HepG2 (cell line): ENCODE data around the gene PHF21B. TPM values are rescaled to one million over a fixed set of nuclear protein-coding genes. Genes with fewer than 3 reads are reported as not detected.

Experiments
- ATAC-seq: fragments of 200-7000 bp; cut with Tn5 transposase; 3 replicates; pipeline ENCODE4 v1.9.1; 2020; ENCODE audit warnings: mild to moderate bottlenecking, moderate library complexity
- BruUV-seq: library from RNA; stranded (reverse); fragments of 400-500 nt; replicated peaks from 2 replicates; lab custom pipeline; 2021; lab: Mats Ljungman, UMichigan
- CTCF ChIA-PET: fragments of 300-600 bp; formaldehyde crosslinking; extraction: SDS; loops from one replicate; lab custom pipeline; 2021; ENCODE audit warnings: low total read pairs, inconsistent platforms, low intra/inter-chr PET ratio; lab: Yijun Ruan, JAX
- POLR2A ChIA-PET: fragments of 350-600 bp; sonication (Branson Sonifier 250); formaldehyde crosslinking; loops from one replicate; lab custom pipeline; 2020; ENCODE audit warnings: antibody characterized with exemption, inconsistent platforms; lab: Yijun Ruan, JAX
- DNase-seq: peaks from one replicate; pipeline ENCODE4 v3.0.0-alpha.2; 2015; ENCODE audit warnings: low spot score
- FAIRE-seq: peaks from 3 replicates; lab custom pipeline; 2011; peaks lifted over from hg19 to GRCh38; lab: Jason Lieb, UNC
- H2AFZ ChIP-seq: one replicate; pipeline ENCODE4 v1.6.1; 2011; ENCODE audit warnings: low read length, inconsistent platforms
- H3K27ac ChIP-seq: fragments of 300-600 bp; 3 replicates; pipeline ENCODE4 v1.8.0; 2011; ENCODE audit warnings: mixed run types, mild to moderate bottlenecking, mixed read lengths, low read length, inconsistent platforms; ENCODE audit not compliant: insufficient read depth; ENCODE audit errors: extremely low read length
- H3K27me3 ChIP-seq, 2 experiments: fragments of 200-600 bp in 1 of 2; 2 replicates in 1 of 2; 3 replicates in 1 of 2; pipeline versions ENCODE4 v1.6.0 to v1.8.0; 2011; ENCODE audit warnings: low read length in 2 of 2, mild to moderate bottlenecking in 2 of 2, moderate library complexity in 2 of 2, inconsistent platforms in 1 of 2; ENCODE audit not compliant: insufficient read depth in 2 of 2, control insufficient read depth in 1 of 2
- H3K36me3 ChIP-seq, 2 experiments: fragments of 200-600 bp in 1 of 2; replicated peaks in 1 of 2; 2 replicates in 1 of 2; 3 replicates in 1 of 2; pipeline versions ENCODE4 v1.5.1 to v1.8.0; 2011; ENCODE audit warnings: low read length in 2 of 2, inconsistent platforms in 1 of 2; ENCODE audit not compliant: insufficient read depth in 2 of 2, control insufficient read depth in 1 of 2
- H3K4me1 ChIP-seq: 2 replicates; pipeline ENCODE4 v1.5.1; 2012; ENCODE audit warnings: low read length, inconsistent platforms; ENCODE audit not compliant: insufficient read depth
- H3K4me2 ChIP-seq: 2 replicates; pipeline ENCODE4 v1.6.0; 2011; ENCODE audit warnings: low read depth, low read length, inconsistent platforms
- H3K4me3 ChIP-seq, 3 experiments: fragments of 200-600 bp in 1 of 3; sonication (generic), shearing (Covaris generic) in 1 of 3; replicated peaks in 1 of 3; 2 replicates each; pipeline ENCODE4 v1.5.1; 2011 to 2016; ENCODE audit warnings: low read length in 3 of 3, inconsistent platforms in 2 of 3, low read depth in 2 of 3, mild to moderate bottlenecking in 2 of 3, control low read depth in 1 of 3, mixed read lengths in 1 of 3; ENCODE audit not compliant: insufficient read depth in 1 of 3
- H3K79me2 ChIP-seq: one replicate; pipeline ENCODE4 v1.6.1; 2011; ENCODE audit warnings: low read length, inconsistent platforms; ENCODE audit not compliant: insufficient read depth
- H3K9ac ChIP-seq: 2 replicates; pipeline ENCODE4 v1.6.0; 2011; ENCODE audit warnings: mild to moderate bottlenecking, low read depth, low read length, inconsistent platforms; ENCODE audit not compliant: insufficient read depth
- H3K9me3 ChIP-seq: 2 replicates; pipeline ENCODE4 v1.5.1; 2012; ENCODE audit warnings: mild to moderate bottlenecking, low read length
- H4K20me1 ChIP-seq: 2 replicates; pipeline ENCODE4 v1.6.0; 2011; ENCODE audit warnings: inconsistent platforms, mild to moderate bottlenecking, low read length, moderate library complexity; ENCODE audit not compliant: insufficient read depth
- GLI4 ChIP-seq: sonication (generic); formaldehyde crosslinking; IDR thresholded peaks from 2 replicates; pipeline ENCODE4 v1.5.1; 2020; ENCODE audit warnings: missing genetic modification reagents, mild to moderate bottlenecking, moderate library complexity, borderline replicate concordance
- HOXA9 ChIP-seq: sonication (generic); formaldehyde crosslinking; IDR thresholded peaks from 2 replicates; pipeline ENCODE4 v1.8.1; 2022; ENCODE audit warnings: missing genetic modification reagents, mild to moderate bottlenecking, moderate library complexity, borderline replicate concordance
- KMT2A ChIP-seq: sonication (generic); formaldehyde crosslinking; IDR thresholded peaks from 2 replicates; pipeline ENCODE4 v1.4.0; 2020; ENCODE audit warnings: missing genetic modification reagents
- ZNF768 ChIP-seq: sonication (generic); formaldehyde crosslinking; IDR thresholded peaks from 2 replicates; pipeline ENCODE4 v1.4.0; 2020; ENCODE audit warnings: missing genetic modification reagents
- ZNF839 ChIP-seq: sonication (generic); formaldehyde crosslinking; IDR thresholded peaks from 2 replicates; pipeline ENCODE4 v1.4.0; 2020; ENCODE audit warnings: missing genetic modification reagents, mild to moderate bottlenecking, borderline replicate concordance
- WGBS: methylation state at CpG from one replicate; pipeline ENCODE4 v1.1.6; 2017; ENCODE audit warnings: low lambda C conversion rate; 5-methylcytosine and 5-hydroxymethylcytosine counted together
- in situ Hi-C: cut with HindIII; loops from 2 replicates; pipeline ENCODE4 v1.10.0; 2017; ENCODE audit warnings: low pct_unique_long_range_greater_than_20kb; ENCODE audit not compliant: extremely low pct_ligation_motif_present
- intact Hi-C: fragments of 100-400 bp; cut with micrococcal nuclease; formaldehyde crosslinking; loops from one replicate; pipeline ENCODE4 v1.10.0; 2022; ENCODE audit not compliant: unreplicated experiment
- polyA plus RNA-seq, 8 experiments: library from polyadenylated mRNA; depleted of rRNA in 3 of 8; stranded (reverse) in 7 of 8; unstranded in 1 of 8; fragments of >200 nt; fragmentation: Illumina TruSeq in 4 of 8; extraction: Trizol in 4 of 8; gene quantifications; 2 replicates each; pipeline versions ENCODE4 v1.2.1 to v1.2.3, GENCODE V29; 2011 to 2016; ENCODE audit warnings: low read depth in 4 of 8, missing spikeins in 1 of 8, mixed read lengths in 1 of 8; ENCODE audit not compliant: insufficient read depth in 1 of 8
- total RNA-seq, 5 experiments: library from RNA; depleted of rRNA; stranded (reverse); fragments of >200 nt; fragmentation: Illumina TruSeq; extraction: Trizol; gene quantifications; 2 replicates each; pipeline ENCODE4 v1.2.3, GENCODE V29; 2016; ENCODE audit warnings: low read depth in 1 of 5
- TF ChIP-seq, protein P1 (sequence below): sonication (generic); formaldehyde crosslinking; IDR thresholded peaks from 2 replicates; pipeline ENCODE4 v1.4.0; 2020; ENCODE audit warnings: missing genetic modification reagents, borderline replicate concordance

The PHF21B gene
- total and polyA plus RNA-seq, 2 of the 13 experiments (the other 11 are each of a cell fraction or from before 2014, with no cell fraction given) = not detected

GRCh38 chr22:44847380-44847779 is 162.4 kb downstream of the PHF21B start:
- H3K4me2 ChIP-seq = no peak overlapping the region

DNA sequence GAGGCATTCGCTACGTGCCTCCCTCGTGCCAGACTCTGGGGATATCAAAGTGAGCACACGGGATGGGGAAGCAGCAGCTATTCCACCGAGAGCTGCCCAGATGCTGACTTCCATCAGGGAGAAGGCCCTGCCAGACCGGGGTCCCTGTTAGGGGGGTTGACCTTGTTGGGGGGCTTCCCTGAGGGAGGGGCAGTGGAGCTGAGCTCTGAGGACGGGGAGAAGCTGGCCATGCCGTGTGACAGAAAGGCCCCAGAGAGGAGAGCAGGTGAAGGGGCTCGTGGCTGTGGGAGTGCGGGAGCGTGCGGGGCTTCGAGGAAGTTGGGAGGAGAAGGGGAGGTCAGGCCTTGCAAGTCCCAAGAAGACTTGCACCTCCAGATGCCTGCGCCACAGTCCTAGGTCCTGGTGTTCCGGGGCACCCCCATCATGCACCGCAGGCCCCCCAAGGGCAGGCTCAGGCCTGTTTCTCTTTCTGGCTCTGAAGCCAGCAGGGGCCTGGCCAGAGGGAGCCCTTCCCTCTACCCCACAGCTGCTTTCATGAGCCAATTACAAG is 163.0 kb downstream of the PHF21B start:
- Histone ChIP-seq H3K4me3 (no peak overlapping the region), H3K4me2 (no peak overlapping the region), H4K20me1 (no peaks in the 10 kb centered on the region), H3K79me2 (no peaks in the 10 kb centered on the region), H3K4me1 (no peaks in the 10 kb centered on the region), H3K9ac (no peak overlapping the region), H3K27ac (no peak overlapping the region), H2AFZ (no peak overlapping the region), H3K36me3 (no peaks in the 10 kb centered on the region), H3K9me3 (no peaks in the 10 kb centered on the region), H3K27me3 (peaks cover 2 to 18% of the 10 kb centered on the region in 2 experiments; a peak in 4 of 5 replicates)
- no peak for ATAC-seq
- ChIA-PET CTCF (no interaction called here), POLR2A (no interaction called here)
- DNase-seq = no peak
- FAIRE-seq = no peak
- no TSS peak for BruUV-seq
- in situ Hi-C loops (no loop called here), intact Hi-C loops (no loop called here)
- TF ChIP-seq ZNF839 (CRISPR knock-in tag) (no peak), KMT2A (CRISPR knock-in tag) (no peak), HOXA9 (no peak), GLI4 (CRISPR knock-in tag) (no peak)
- WGBS = 23% methylated on average over 15 of the region's 16 CpGs

More at GRCh38 chr22:44847380-44847779, 162.4 kb downstream of the PHF21B start:
- peaks cover 2 to 17% of the 10 kb centered on the region in 2 experiments; a peak in 3 of 5 replicates for H3K27me3 ChIP-seq
- in situ Hi-C loops (no loop called here), intact Hi-C loops (no loop called here)
- no peaks in the 10 kb centered on the region for H3K79me2 ChIP-seq
- BruUV-seq = no TSS peak
- POLR2A ChIA-PET = no interaction called here
- no peak overlapping the region for H2AFZ ChIP-seq
- DNase-seq (no peak), ATAC-seq (no peak), FAIRE-seq (no peak)
- CTCF ChIA-PET = no interaction called here
- TF ChIP-seq, protein P1, sequence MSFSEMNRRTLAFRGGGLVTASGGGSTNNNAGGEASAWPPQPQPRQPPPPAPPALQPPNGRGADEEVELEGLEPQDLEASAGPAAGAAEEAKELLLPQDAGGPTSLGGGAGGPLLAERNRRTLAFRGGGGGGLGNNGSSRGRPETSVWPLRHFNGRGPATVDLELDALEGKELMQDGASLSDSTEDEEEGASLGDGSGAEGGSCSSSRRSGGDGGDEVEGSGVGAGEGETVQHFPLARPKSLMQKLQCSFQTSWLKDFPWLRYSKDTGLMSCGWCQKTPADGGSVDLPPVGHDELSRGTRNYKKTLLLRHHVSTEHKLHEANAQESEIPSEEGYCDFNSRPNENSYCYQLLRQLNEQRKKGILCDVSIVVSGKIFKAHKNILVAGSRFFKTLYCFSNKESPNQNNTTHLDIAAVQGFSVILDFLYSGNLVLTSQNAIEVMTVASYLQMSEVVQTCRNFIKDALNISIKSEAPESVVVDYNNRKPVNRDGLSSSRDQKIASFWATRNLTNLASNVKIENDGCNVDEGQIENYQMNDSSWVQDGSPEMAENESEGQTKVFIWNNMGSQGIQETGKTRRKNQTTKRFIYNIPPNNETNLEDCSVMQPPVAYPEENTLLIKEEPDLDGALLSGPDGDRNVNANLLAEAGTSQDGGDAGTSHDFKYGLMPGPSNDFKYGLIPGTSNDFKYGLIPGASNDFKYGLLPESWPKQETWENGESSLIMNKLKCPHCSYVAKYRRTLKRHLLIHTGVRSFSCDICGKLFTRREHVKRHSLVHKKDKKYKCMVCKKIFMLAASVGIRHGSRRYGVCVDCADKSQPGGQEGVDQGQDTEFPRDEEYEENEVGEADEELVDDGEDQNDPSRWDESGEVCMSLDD (CRISPR knock-in tag) = no peak
- peak; percentile 14; the same call in 1 of the 2 replicates for TF ChIP-seq ZNF768
- H3K4me3 ChIP-seq = no peak overlapping the region
- no peaks in the 10 kb centered on the region for H4K20me1 ChIP-seq
- WGBS = 0% methylated on average over 4 of the region's 4 CpGs
- no peak overlapping the region for H3K9ac ChIP-seq
- H3K27ac ChIP-seq = no peak overlapping the region
- no peaks in the 10 kb centered on the region for H3K9me3 ChIP-seq
- H3K4me1 ChIP-seq = no peaks in the 10 kb centered on the region
- no peaks in the 10 kb centered on the region for H3K36me3 ChIP-seq
